Transverse colon (tissue), 4 donors: Measurements from ENCODE around the gene LAPTM5.

ENCODE experiments used
- POLR2A ChIP-seq: fragments of 450-650 bp; IDR thresholded peaks from one replicate; pipeline ENCODE4 v1.6.1; 2016; ENCODE audit warnings: antibody characterized with exemption, mild to moderate bottlenecking, moderate library complexity
- POLR2AphosphoS5 ChIP-seq, 3 donors: sonication (generic); formaldehyde crosslinking; IDR thresholded peaks; one replicate each; pipeline ENCODE4 v1.6.1; 2016; ENCODE audit warnings: antibody characterized with exemption in 3 of 3
- TF ChIP-seq, protein P1 (sequence below), 5 experiments: fragments of 200-600 bp in 3 of 5; fragments of 450-650 bp in 2 of 5; sonication (generic) in 3 of 5; IDR thresholded peaks; 1 replicate in 2 of 5; 2 replicates in 3 of 5; pipeline ENCODE4 v1.5.1; 2016 to 2017; ENCODE audit warnings: antibody characterized with exemption in 5 of 5, inconsistent platforms in 3 of 5, mild to moderate bottlenecking in 2 of 5, moderate library complexity in 1 of 5

- no peak for TF ChIP-seq POLR2A
- TF ChIP-seq, protein P1, sequence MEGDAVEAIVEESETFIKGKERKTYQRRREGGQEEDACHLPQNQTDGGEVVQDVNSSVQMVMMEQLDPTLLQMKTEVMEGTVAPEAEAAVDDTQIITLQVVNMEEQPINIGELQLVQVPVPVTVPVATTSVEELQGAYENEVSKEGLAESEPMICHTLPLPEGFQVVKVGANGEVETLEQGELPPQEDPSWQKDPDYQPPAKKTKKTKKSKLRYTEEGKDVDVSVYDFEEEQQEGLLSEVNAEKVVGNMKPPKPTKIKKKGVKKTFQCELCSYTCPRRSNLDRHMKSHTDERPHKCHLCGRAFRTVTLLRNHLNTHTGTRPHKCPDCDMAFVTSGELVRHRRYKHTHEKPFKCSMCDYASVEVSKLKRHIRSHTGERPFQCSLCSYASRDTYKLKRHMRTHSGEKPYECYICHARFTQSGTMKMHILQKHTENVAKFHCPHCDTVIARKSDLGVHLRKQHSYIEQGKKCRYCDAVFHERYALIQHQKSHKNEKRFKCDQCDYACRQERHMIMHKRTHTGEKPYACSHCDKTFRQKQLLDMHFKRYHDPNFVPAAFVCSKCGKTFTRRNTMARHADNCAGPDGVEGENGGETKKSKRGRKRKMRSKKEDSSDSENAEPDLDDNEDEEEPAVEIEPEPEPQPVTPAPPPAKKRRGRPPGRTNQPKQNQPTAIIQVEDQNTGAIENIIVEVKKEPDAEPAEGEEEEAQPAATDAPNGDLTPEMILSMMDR (IDR thresholded peaks at IDR 0.05), result no peak
- TF ChIP-seq POLR2AphosphoS5 (IDR thresholded peaks at IDR 0.05), result no peak
Observed at GRCh38 chr1:30737357-30738039, 20.1 kb downstream of the LAPTM5 start.
